Measurements from ENCODE around the gene ACBD7.
A peak's percentile ranks its signal among the peaks of the same experiment; 100 is the strongest.

The ACBD7 gene

DNA sequence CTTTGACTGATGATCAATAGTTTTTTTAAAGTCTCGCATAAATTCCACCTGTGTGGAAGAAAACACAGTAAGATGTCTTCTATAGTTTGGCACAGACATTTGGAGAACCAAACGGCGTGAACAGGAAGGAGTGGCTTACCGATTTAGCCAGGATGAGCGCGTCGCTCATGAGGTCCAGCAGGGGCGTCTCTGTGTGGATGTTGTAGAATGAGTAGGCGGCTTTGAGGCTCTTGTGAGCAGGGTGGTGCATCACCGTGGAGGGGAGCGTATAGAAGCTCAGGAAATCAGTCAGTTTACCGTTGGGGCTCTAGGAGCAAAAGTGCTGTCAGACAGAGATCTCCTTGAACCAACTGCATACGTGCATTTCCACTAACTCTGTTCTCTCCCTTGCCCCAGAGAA lies 24.1 kb upstream of the ACBD7 start:
- H3K4me1 Mint-ChIP-seq (ENCODE audit: low read depth), result no peaks in the 10 kb centered on the region
- H3K4me3 Mint-ChIP-seq, result no peak overlapping the region
- H3K9me3 Mint-ChIP-seq, result no peaks in the 10 kb centered on the region
- no peaks in the 10 kb centered on the region for H3K27me3 Mint-ChIP-seq
- intact Hi-C loops (cut with micrococcal nuclease), result no loop called here
- no peak overlapping the region for H3K27ac Mint-ChIP-seq
- peaks cover 36% of the 10 kb centered on the region for H3K36me3 Mint-ChIP-seq (ENCODE audit: low read depth)

DNA sequence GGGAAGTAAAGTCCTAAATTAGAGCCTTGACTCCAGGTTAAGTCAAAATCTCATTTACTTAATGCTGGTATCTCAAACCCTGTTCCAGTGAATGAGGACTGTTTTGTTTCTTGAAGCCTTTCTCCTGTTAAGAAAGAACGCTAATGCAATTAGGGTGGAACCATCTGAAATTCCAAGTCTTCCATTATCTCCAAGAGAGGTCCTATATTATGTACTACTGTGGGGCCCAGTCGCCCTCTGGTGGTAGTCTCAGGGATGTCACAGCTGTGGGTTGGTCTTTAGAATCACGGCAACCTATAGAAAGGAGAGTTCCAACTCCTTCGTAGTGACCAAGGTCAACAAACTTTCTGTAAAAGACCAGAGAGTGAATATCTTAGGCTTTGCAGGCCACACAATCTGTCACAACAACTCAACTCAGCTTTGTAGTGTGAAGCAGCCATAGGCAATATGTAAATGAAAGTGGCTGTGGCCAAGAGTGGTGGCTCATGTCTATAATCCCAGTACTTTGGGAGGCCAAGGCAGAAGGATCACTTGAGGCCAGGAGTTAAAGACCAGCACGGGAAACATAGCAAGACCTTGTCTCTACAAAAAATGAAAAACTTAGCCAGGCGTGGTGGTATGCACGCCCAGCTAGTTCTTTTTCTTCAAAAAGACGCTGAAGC lies 17.9 kb upstream of the ACBD7 start:
- H3K36me3 Mint-ChIP-seq (ENCODE audit: low read depth), result peaks cover 65% of the 10 kb centered on the region
- no peaks in the 10 kb centered on the region for H3K27me3 Mint-ChIP-seq
- no peak overlapping the region for H3K4me3 Mint-ChIP-seq
- H3K9me3 Mint-ChIP-seq, result no peaks in the 10 kb centered on the region
- no peaks in the 10 kb centered on the region for H3K4me1 Mint-ChIP-seq (ENCODE audit: low read depth)
- H3K27ac Mint-ChIP-seq, result no peak overlapping the region
- intact Hi-C loops (cut with micrococcal nuclease), result loop anchor here (10.0 kb wide), 1 partner anchor 602 kb away; no protein-coding TSS in a partner anchor

DNA sequence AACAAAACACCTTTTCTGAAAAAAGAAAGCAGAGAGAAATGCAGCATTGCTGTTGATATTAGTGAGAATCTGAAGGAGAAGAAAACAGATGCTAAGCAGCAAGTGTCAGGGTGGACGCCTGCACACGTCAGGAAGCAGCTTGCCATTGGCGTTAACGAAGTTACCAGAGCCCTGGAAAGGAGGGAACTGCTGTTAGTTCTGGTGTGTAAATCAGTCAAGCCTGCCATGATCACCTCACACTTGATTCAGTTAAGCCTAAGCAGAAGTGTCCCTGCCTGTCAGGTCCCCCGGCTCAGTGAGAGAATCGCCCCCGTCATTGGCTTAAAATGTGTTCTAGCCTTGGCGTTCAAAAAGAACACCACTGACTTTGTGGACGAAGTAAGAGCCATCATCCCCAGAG lies 14.9 kb upstream of the ACBD7 start:
- peaks cover 15% of the 10 kb centered on the region for H3K4me1 Mint-ChIP-seq (ENCODE audit: low read depth)
- no peak overlapping the region for H3K4me3 Mint-ChIP-seq
- H3K27ac Mint-ChIP-seq, result no peak overlapping the region
- H3K9me3 Mint-ChIP-seq, result no peaks in the 10 kb centered on the region
- intact Hi-C loops (cut with micrococcal nuclease), result loop anchor here (10.0 kb wide), 1 partner anchor 599 kb away; no protein-coding TSS in a partner anchor
- peaks cover 77% of the 10 kb centered on the region for H3K36me3 Mint-ChIP-seq (ENCODE audit: low read depth)
- H3K27me3 Mint-ChIP-seq, result no peaks in the 10 kb centered on the region

DNA sequence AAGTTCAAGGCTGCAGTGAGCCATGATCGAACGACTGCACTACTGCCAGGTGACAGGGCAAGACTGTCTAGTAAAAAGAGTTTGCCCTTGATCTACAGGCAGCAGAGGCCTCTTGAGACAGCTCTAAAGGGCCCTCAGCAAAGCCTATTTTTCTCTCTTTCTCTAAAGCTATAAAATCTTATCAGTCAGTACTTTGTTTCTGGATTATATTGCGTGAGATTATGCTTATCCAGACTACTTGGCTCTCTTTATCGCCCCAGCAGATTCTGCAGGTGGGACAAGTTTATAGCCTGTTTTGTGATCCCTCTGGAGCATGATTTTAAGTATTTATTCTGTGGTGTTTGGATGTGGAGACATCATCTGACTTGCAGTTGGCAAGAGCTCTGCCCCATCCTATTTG lies 11.3 kb upstream of the ACBD7 start:
- H3K27me3 Mint-ChIP-seq, result peaks cover 4% of the 10 kb centered on the region
- no peak overlapping the region for H3K27ac Mint-ChIP-seq
- H3K36me3 Mint-ChIP-seq (ENCODE audit: low read depth), result peaks cover 68% of the 10 kb centered on the region
- intact Hi-C loops (cut with micrococcal nuclease), result loop anchor here (5.0 to 10.0 kb wide), 4 partner anchors 263 to 1798 kb away; partner anchors contain the start of genes CDNF, HSPA14, MSANTD7 and PHYH
- peaks cover 31% of the 10 kb centered on the region for H3K4me1 Mint-ChIP-seq (ENCODE audit: low read depth)
- no peak overlapping the region for H3K4me3 Mint-ChIP-seq
- no peaks in the 10 kb centered on the region for H3K9me3 Mint-ChIP-seq

GRCh38 chr10:15097011-15097812 lies 8.6 kb upstream of the ACBD7 start, which contains the start of gene RPP38:
Gene RPP38, plus strand, starts transcription at chr10:15097355. Its CDS starts 5,960 bp downstream, at chr10:15103315.
- intact Hi-C loops (cut with micrococcal nuclease), result loop anchor here (1.0 to 5.0 kb wide), 6 partner anchors 138 to 1795 kb away; partner anchors contain the start of genes CDNF, DCLRE1C, HSPA14 and MEIG1
- Mint-ChIP-seq H3K4me1 (ENCODE audit: low read depth) (peaks cover 31% of the 10 kb centered on the region), H3K27me3 (peaks cover 5% of the 10 kb centered on the region), H3K9me3 (no peaks in the 10 kb centered on the region), H3K36me3 (ENCODE audit: low read depth) (peaks cover 41% of the 10 kb centered on the region), H3K27ac (peak within 1 kb of the TSS; percentile 97), H3K4me3 (peak within 1 kb of the TSS; percentile 96)

DNA sequence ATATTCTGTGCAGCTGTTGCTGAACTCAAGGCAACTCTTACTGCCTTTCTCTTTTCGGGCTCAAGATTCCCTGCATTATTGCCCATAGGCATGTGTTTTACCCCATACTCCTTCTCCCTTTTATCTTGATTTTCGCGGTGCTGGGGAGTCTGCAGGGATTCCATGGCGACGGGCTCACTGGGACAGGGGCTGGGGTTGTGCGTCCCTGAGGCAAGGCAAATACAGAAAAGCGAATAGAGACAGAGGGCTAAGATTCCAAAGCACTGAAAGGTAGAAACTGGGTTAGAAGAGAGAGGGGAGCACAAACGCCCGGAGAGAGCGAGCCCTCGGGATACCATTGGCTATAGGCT lies 8.1 kb upstream of the ACBD7 start:
- Mint-ChIP-seq H3K9me3 (no peaks in the 10 kb centered on the region), H3K36me3 (ENCODE audit: low read depth) (peaks cover 35% of the 10 kb centered on the region), H3K4me3 (peak overlapping the region; percentile 96), H3K27ac (peak overlapping the region; percentile 97), H3K27me3 (peaks cover 5% of the 10 kb centered on the region), H3K4me1 (ENCODE audit: low read depth) (peaks cover 31% of the 10 kb centered on the region)
- intact Hi-C loops (cut with micrococcal nuclease), result loop anchor here (1.0 to 5.0 kb wide), 6 partner anchors 137 to 1794 kb away; partner anchors contain the start of genes CDNF, DCLRE1C, HSPA14 and MEIG1

DNA sequence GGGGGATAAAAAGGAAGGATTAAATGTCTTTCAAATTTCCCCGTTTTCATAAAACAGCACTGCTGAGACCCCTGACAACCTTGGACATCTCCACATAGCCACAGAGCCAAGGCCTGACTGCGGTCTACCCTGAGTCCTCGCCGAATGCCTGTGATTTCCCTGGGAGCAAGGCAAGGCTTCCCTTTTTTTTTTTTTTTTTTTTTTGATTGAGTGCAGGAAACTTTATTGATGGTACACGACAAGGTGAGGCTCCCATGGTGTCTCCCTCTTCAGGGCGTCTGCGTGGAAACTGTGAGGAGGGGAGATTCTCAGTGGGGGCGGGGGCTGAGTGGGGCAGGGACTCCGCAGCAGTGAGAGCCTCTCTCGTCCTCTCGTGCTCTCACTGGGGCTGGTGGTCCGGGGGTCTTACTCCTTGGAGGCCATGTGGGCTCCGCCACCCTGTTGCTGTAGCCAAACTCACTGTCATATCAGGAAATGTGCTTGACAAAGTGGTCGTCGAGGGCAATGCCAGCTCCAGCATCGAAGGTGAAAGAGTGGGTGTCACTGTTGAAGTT lies 4.4 kb upstream of the ACBD7 start:
- no peak overlapping the region for H3K4me3 Mint-ChIP-seq
- peaks cover 15% of the 10 kb centered on the region for H3K27me3 Mint-ChIP-seq
- H3K36me3 Mint-ChIP-seq (ENCODE audit: low read depth), result peaks cover 8% of the 10 kb centered on the region
- H3K27ac Mint-ChIP-seq, result no peak overlapping the region
- H3K4me1 Mint-ChIP-seq (ENCODE audit: low read depth), result peaks cover 11% of the 10 kb centered on the region
- H3K9me3 Mint-ChIP-seq, result no peaks in the 10 kb centered on the region
- intact Hi-C loops (cut with micrococcal nuclease), result no loop called here

DNA sequence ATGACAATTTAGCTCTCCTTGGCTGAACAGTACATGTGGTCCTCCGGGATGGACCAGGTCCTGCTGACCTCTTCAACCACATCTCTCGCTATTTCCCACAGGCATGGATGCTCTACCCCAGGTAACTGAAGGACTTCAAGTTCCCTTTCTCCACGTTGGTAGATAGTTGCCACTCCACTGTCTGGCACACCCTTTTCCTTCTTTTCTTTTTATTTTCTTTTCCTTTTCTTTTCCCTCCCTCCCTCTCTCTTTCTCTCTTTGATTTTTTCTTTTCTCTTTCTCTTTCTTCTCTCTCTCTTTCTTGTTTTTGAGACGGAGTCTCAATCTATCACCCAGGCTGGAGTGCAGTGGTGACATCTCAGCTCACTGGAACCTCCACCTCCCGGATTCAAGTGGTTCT lies 2.8 kb upstream of the ACBD7 start:
- Mint-ChIP-seq H3K4me3 (no peak overlapping the region), H3K36me3 (ENCODE audit: low read depth) (no peaks in the 10 kb centered on the region), H3K9me3 (no peaks in the 10 kb centered on the region), H3K27ac (no peak overlapping the region), H3K4me1 (ENCODE audit: low read depth) (peaks cover 2% of the 10 kb centered on the region), H3K27me3 (peaks cover 28% of the 10 kb centered on the region)
- intact Hi-C loops (cut with micrococcal nuclease), result no loop called here

DNA sequence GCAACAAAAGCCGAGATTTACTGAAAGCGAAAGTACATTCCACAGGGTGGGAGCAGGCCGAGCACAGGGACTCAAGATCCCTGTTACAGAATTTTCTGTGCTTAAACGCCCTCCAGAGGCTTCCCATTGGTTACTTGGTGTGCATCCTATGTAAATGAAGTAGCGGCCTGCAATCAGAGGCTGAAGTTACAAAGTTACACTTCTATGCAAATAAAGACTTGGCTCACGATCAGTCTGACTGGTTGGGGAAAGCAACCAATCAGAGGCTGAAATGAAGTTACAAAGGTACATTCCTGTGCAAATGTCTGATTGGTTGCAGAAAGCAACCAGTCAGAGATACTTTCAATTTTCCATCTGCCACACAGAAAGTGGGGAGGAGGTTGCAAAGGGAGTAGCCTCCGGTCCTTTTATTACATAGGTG lies 4.1 kb downstream of the ACBD7 start:
- intact Hi-C loops (cut with micrococcal nuclease), result no loop called here
- Mint-ChIP-seq H3K4me3 (no peak overlapping the region), H3K27ac (no peak overlapping the region), H3K4me1 (ENCODE audit: low read depth) (no peaks in the 10 kb centered on the region), H3K36me3 (ENCODE audit: low read depth) (no peaks in the 10 kb centered on the region), H3K9me3 (no peaks in the 10 kb centered on the region), H3K27me3 (peaks cover 21% of the 10 kb centered on the region)

DNA sequence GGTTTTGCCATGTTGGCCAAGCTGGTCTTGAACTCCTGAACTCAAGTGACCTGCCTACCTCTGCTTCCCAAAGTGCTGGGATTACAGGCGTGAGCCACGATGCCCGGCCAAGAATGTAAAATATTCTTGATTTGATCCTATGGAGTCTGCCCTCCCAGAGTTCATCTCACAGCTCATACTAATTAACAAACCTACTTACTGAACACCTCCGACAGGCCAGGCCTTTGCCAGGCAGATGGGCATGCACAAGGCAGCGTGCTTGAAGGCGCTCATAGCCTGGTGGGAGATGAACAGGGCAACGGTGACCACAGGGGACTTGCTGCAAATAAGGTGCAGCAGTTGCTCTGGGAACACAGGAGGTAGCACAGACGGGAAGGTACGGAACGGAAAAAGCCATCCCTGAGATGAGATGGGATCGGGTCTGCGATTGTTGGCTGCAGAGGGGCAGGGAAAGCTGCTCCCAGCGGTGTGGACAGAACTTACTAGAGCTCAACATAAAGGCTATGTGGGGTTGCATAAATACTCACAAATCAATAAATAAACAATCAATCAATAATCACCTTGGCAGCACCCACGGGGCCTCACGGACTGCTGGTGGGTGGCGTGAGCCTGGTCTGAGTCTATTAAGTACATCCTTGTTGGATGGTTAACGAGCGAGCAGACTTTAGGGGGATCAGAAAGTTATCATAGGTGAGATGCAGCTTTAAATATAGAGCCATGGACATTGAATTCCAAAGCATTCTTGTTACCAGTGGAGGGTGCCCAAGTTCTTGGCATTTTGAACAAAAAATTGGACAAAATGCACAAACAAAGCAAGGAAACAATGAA lies 4.7 kb downstream of the ACBD7 start:
- intact Hi-C loops (cut with micrococcal nuclease), result no loop called here
- Mint-ChIP-seq H3K9me3 (no peaks in the 10 kb centered on the region), H3K4me3 (no peak overlapping the region), H3K27me3 (peaks cover 21% of the 10 kb centered on the region), H3K36me3 (ENCODE audit: low read depth) (no peaks in the 10 kb centered on the region), H3K4me1 (ENCODE audit: low read depth) (no peaks in the 10 kb centered on the region), H3K27ac (no peak overlapping the region)

GRCh38 chr10:15075421-15075820 lies 13.2 kb downstream of the ACBD7 start:
- intact Hi-C loops (cut with micrococcal nuclease), result no loop called here
- Mint-ChIP-seq H3K4me1 (ENCODE audit: low read depth) (no peaks in the 10 kb centered on the region), H3K27ac (no peak overlapping the region), H3K27me3 (no peaks in the 10 kb centered on the region), H3K36me3 (ENCODE audit: low read depth) (no peaks in the 10 kb centered on the region), H3K4me3 (no peak overlapping the region), H3K9me3 (peaks cover 9% of the 10 kb centered on the region)

DNA sequence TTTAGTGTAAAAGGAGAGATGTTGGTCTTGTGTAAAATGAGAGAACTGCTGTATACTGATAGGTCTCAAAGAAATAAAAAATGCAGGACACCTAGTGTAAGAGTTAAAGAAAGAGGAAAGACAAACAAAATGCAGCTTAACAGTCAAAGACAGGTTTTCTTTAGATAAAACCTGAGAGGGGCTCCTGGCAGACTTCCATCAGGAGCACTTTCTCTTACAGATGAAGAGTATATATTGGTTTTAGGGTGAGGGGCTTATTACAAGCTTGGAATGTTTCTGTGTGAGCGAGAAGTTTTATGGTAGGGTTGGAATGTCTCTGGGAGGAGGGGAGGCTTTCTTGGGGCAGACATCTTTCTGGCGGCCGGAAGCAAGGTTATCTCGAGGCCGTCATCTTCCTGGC lies 16.2 kb downstream of the ACBD7 start:
- H3K4me3 Mint-ChIP-seq, result no peak overlapping the region
- no peak overlapping the region for H3K27ac Mint-ChIP-seq
- H3K4me1 Mint-ChIP-seq (ENCODE audit: low read depth), result no peaks in the 10 kb centered on the region
- no peaks in the 10 kb centered on the region for H3K27me3 Mint-ChIP-seq
- H3K36me3 Mint-ChIP-seq (ENCODE audit: low read depth), result no peaks in the 10 kb centered on the region
- H3K9me3 Mint-ChIP-seq, result peaks cover 9% of the 10 kb centered on the region
- intact Hi-C loops (cut with micrococcal nuclease), result no loop called here

DNA sequence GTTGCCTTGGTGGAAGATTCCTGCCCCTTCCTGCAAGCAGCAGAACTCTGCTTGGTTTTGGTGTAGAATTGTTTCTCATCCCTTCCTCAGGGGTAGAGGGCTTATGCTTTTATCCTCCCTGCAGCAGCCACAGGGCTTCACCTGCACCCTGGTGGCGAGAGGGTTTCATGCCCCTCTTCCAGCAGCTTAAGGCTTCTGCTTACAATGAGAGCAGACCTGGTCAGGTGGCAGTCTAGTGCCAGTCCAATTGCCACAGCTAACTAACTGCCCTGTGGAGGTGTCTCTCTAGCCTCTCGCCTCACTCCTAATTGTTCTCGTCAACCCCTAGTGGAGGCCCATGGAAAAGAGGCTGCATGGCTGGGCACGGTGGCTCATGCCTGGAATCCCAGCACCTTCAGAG lies 19.3 kb downstream of the ACBD7 start:
- Mint-ChIP-seq H3K27ac (no peak overlapping the region), H3K9me3 (peaks cover 17% of the 10 kb centered on the region), H3K27me3 (no peaks in the 10 kb centered on the region), H3K4me3 (no peak overlapping the region), H3K4me1 (ENCODE audit: low read depth) (no peaks in the 10 kb centered on the region), H3K36me3 (ENCODE audit: low read depth) (no peaks in the 10 kb centered on the region)
- intact Hi-C loops (cut with micrococcal nuclease), result no loop called here

Measured in dendritic cell treated with granulocyte-macrophage colony-stimulating factor and Interleukin-4, amounts not matched to agents 40 ng/mL and 50 ng/mL, for 4 days (primary cell).